Activated CD8-positive, alpha-beta T cell treated with anti-CD3 and anti-CD28 coated beads for 36 hours (primary cell): ENCODE measurements around the gene PRKCB. TPM values are rescaled to one million over a fixed set of nuclear protein-coding genes. Genes with fewer than 3 reads are reported as not detected.

Experiments used
- ATAC-seq: fragments of 200-7000 bp; cut with Tn5 transposase; one replicate; pipeline ENCODE4 v1.10.0; 2021; ENCODE audit warnings: mild to moderate bottlenecking, moderate library complexity
- CTCF ChIA-PET: fragments of 350-600 bp; sonication (Branson Sonifier 250); formaldehyde crosslinking; loops from one replicate; lab custom pipeline; 2021; ENCODE audit warnings: antibody characterized with exemption; lab: Charles Lee
- POLR2A ChIA-PET: fragments of 350-600 bp; sonication (Branson Sonifier 250); formaldehyde crosslinking; loops from one replicate; lab custom pipeline; 2021; ENCODE audit warnings: antibody characterized with exemption; lab: Charles Lee
- DNase-seq: peaks from one replicate; pipeline ENCODE4 v3.0.0-alpha.2; 2020
- H3K27ac Mint-ChIP-seq: one replicate; pipeline ENCODE4 v1.8.0; 2021; ENCODE audit warnings: mild to moderate bottlenecking, mixed read lengths
- H3K27me3 Mint-ChIP-seq: one replicate; pipeline ENCODE4 v1.8.0; 2021; ENCODE audit warnings: mixed read lengths
- H3K36me3 Mint-ChIP-seq: one replicate; pipeline ENCODE4 v1.8.0; 2021; ENCODE audit warnings: low read depth, mixed read lengths
- H3K4me1 Mint-ChIP-seq: one replicate; pipeline ENCODE4 v1.8.0; 2021; ENCODE audit warnings: low read depth, mixed read lengths
- H3K4me3 Mint-ChIP-seq: one replicate; pipeline ENCODE4 v1.8.0; 2021; ENCODE audit warnings: mild to moderate bottlenecking, moderate library complexity, mixed read lengths
- H3K9me3 Mint-ChIP-seq: one replicate; pipeline ENCODE4 v1.8.0; 2021; ENCODE audit warnings: mixed read lengths
- CTCF ChIP-seq: fragments of 200-600 bp; IDR thresholded peaks from one replicate; pipeline ENCODE4 v1.8.0; 2022; ENCODE audit warnings: antibody characterized with exemption, mild to moderate bottlenecking
- intact Hi-C: fragments of 100-400 bp; cut with micrococcal nuclease; formaldehyde crosslinking; loops from one replicate; pipeline ENCODE4 v1.10.0; 2022
- total RNA-seq, 2 experiments: library from RNA; stranded (reverse); gene quantifications; one replicate each; pipeline ENCODE4 v1.2.3, GENCODE V29; 2021

Gene PRKCB
- total RNA-seq, 2 experiments from 2014 or later = 101 to 105 TPM

GRCh38 chr16:23858542-23858941, 22.8 kb downstream of the PRKCB start:
- Mint-ChIP-seq H3K4me3 (no peak overlapping the region), H3K27me3 (no peaks in the 10 kb centered on the region), H3K9me3 (peaks cover 6% of the 10 kb centered on the region), H3K4me1 (peaks cover 80% of the 10 kb centered on the region), H3K36me3 (peaks cover 27% of the 10 kb centered on the region), H3K27ac (peak overlapping the region; percentile 53)
- intact Hi-C loops = no loop called here
- DNase-seq (no peak), ATAC-seq (no peak)
- ChIA-PET CTCF (interaction anchor here (0.7 to 1.9 kb wide), 6 partner anchors 11 to 151 kb away, joined by 3 to 7 read pairs (median 4); no protein-coding TSS in a partner anchor), POLR2A (interaction anchor here (1.5 to 1.8 kb wide), 2 partner anchors 22 to 34 kb away, joined by 4 to 5 read pairs; no protein-coding TSS in a partner anchor)
- TF ChIP-seq CTCF = no peak

DNA sequence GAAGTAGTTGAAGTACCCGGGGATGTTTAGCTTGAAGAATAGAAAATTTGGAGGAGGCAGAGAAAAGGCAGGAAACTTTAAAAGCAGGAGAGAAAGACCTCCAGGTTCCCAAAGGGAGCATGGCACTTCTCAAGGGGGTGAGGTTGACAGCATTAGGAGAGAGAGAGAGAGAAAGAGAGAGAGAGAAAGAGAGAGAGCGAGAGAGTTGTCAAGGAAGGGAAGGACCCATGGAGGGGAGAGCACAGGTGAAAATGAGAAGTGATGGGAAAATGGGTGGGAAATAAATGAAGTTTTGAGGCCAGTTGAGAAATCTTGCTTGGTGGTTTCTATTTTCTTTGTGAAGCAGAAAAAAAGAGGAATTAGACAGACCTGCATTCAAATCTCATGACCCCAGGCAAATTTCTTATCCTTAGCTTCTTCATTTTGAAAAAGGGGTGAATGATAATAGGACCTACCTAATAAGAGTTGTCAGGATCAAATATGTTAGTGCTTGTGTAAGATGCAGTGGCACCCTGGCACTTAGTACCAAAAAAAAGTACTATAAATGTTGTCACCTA, 24.0 kb downstream of the PRKCB start:
- DNase-seq (no peak), ATAC-seq (no peak)
- Mint-ChIP-seq H3K4me3 (no peak overlapping the region), H3K36me3 (peaks cover 16% of the 10 kb centered on the region), H3K27ac (peak overlapping the region; percentile 55), H3K27me3 (no peaks in the 10 kb centered on the region), H3K4me1 (peaks cover 79% of the 10 kb centered on the region), H3K9me3 (no peaks in the 10 kb centered on the region)
- ChIA-PET CTCF (interaction anchor here (0.9 to 1.9 kb wide), 7 partner anchors 9 to 228 kb away, joined by 3 to 7 read pairs (median 4); no protein-coding TSS in a partner anchor), POLR2A (interaction anchor here (1.0 kb wide), 1 partner anchor 84 kb away, joined by 4 read pairs; no protein-coding TSS in a partner anchor)
- intact Hi-C loops = no loop called here
- TF ChIP-seq CTCF = no peak

- Mint-ChIP-seq H3K4me1 (peaks cover 81% of the 10 kb centered on the region), H3K9me3 (no peaks in the 10 kb centered on the region), H3K36me3 (peaks cover 12% of the 10 kb centered on the region), H3K27ac (peak overlapping the region; percentile 28), H3K27me3 (no peaks in the 10 kb centered on the region), H3K4me3 (no peak overlapping the region)
- ATAC-seq (no peak), DNase-seq (no peak)
- ChIA-PET POLR2A (interaction anchor here (0.9 to 1.9 kb wide), 3 partner anchors 9 to 35 kb away, joined by 3 to 7 read pairs (median 3); no protein-coding TSS in a partner anchor), CTCF (interaction anchor here (0.7 to 2.5 kb wide), 7 partner anchors 9 to 149 kb away, joined by 3 to 12 read pairs (median 5); no protein-coding TSS in a partner anchor)
- intact Hi-C loops = no loop called here
- no peak for TF ChIP-seq CTCF
Measured at GRCh38 chr16:23861874-23862273, 26.1 kb downstream of the PRKCB start.

DNA sequence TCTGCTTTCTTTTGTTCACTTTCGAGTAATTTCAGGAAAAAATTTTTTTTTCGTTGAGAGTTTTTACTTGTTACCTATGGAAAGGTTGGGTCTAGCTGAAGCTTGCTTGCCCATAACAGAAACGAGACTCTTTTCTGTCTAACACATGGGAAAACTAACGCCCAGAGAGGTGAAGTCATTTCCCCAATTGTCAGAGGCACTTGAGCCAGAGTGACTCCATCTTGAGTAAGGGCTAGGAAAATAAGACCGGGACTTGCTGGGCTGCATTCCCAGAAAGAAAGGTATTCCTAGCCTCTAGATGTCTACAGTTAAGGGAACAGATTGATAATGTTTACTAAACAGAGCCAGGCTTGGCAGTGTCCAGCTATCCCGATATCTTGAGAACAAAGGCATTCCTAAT, 26.8 kb downstream of the PRKCB start:
- peaks cover 80% of the 10 kb centered on the region for H3K4me1 Mint-ChIP-seq
- H3K27me3 Mint-ChIP-seq = no peaks in the 10 kb centered on the region
- ChIA-PET POLR2A (interaction anchor here (1.0 kb wide), 1 partner anchor 35 kb away, joined by 3 read pairs; no protein-coding TSS in a partner anchor), CTCF (interaction anchor here (1.0 to 2.5 kb wide), 5 partner anchors 10 to 145 kb away, joined by 3 to 12 read pairs (median 4); no protein-coding TSS in a partner anchor)
- no peak for ATAC-seq
- peaks cover 13% of the 10 kb centered on the region for H3K36me3 Mint-ChIP-seq
- no peaks in the 10 kb centered on the region for H3K9me3 Mint-ChIP-seq
- H3K27ac Mint-ChIP-seq = peak overlapping the region; percentile 32
- no peak overlapping the region for H3K4me3 Mint-ChIP-seq
- TF ChIP-seq CTCF = no peak
- intact Hi-C loops = no loop called here
- DNase-seq = no peak
